Endodermal cell (in vitro differentiated cells): ENCODE results near the gene PIK3C3. TPM values are rescaled to one million over a fixed set of nuclear protein-coding genes. Genes with fewer than 3 reads are reported as not detected.

Experiments
- DNase-seq: peaks from one replicate; pipeline ENCODE4 v3.0.0-alpha.2; 2017
- H3K27ac ChIP-seq: 2 replicates; pipeline ENCODE4 v1.5.1; 2013; ENCODE audit warnings: mild to moderate bottlenecking, low read depth, low read length, moderate library complexity
- H3K27me3 ChIP-seq: 2 replicates; pipeline ENCODE4 v1.6.1; 2013; ENCODE audit warnings: mild to moderate bottlenecking, low read length, moderate library complexity; ENCODE audit not compliant: insufficient read depth, control insufficient read depth, poor library complexity, severe bottlenecking
- H3K36me3 ChIP-seq: 2 replicates; pipeline ENCODE4 v1.7.0; 2013; ENCODE audit warnings: mild to moderate bottlenecking, low read length, moderate library complexity; ENCODE audit not compliant: control insufficient read depth, insufficient read depth
- H3K4me1 ChIP-seq: one replicate; pipeline ENCODE4 v1.7.0; 2013; ENCODE audit warnings: low read length; ENCODE audit not compliant: control insufficient read depth, insufficient read depth
- H3K4me3 ChIP-seq: 2 replicates; pipeline ENCODE4 v1.5.1; 2013; ENCODE audit warnings: mild to moderate bottlenecking, low read length, moderate library complexity
- H3K9ac ChIP-seq: 2 replicates; pipeline ENCODE4 v1.6.1; 2013; ENCODE audit warnings: mild to moderate bottlenecking, low read length, moderate library complexity; ENCODE audit not compliant: poor library complexity, severe bottlenecking; ENCODE audit errors: extremely low read depth
- H3K9me3 ChIP-seq: 2 replicates; pipeline ENCODE4 v1.6.1; 2013; ENCODE audit warnings: mild to moderate bottlenecking, low read length, moderate library complexity; ENCODE audit not compliant: control insufficient read depth
- H3K27ac Mint-ChIP-seq: 2 replicates; pipeline ENCODE4 v1.8.0; 2020; ENCODE audit warnings: mixed read lengths
- H3K27me3 Mint-ChIP-seq: 2 replicates; pipeline ENCODE4 v1.8.0; 2021; ENCODE audit warnings: mild to moderate bottlenecking, mixed read lengths; ENCODE audit not compliant: insufficient read depth
- H3K36me3 Mint-ChIP-seq: 2 replicates; pipeline ENCODE4 v1.8.0; 2020; ENCODE audit warnings: low read depth, mixed read lengths
- H3K4me1 Mint-ChIP-seq: 2 replicates; pipeline ENCODE4 v1.8.0; 2020; ENCODE audit warnings: mixed read lengths
- H3K4me3 Mint-ChIP-seq: 2 replicates; pipeline ENCODE4 v1.8.0; 2020; ENCODE audit warnings: mild to moderate bottlenecking, moderate library complexity, mixed read lengths
- H3K9me3 Mint-ChIP-seq: 2 replicates; pipeline ENCODE4 v1.8.0; 2020; ENCODE audit warnings: mild to moderate bottlenecking, mixed read lengths
- WGBS, 2 experiments: methylation state at CpG; one replicate each; pipeline versions ENCODE4 v1.1.5 to v1.1.7; 2013; ENCODE audit warnings: missing lambda C conversion rate in 2 of 2, mixed read lengths in 1 of 2; ENCODE audit not compliant: insufficient coverage in 1 of 2, insufficient read length in 1 of 2; 5-methylcytosine and 5-hydroxymethylcytosine counted together
- total RNA-seq, 2 donors: library from RNA; stranded (reverse); fragmentation: NEBNext Ultra II Directional in 1 of 2; extraction: Animal tissue kit (Norgen Biotek cat#: 25700) in 1 of 2; gene quantifications; 2 replicates in 1 of 2; 3 replicates in 1 of 2; pipeline ENCODE4 v1.2.1, GENCODE V29; 2021
- TF ChIP-seq, protein P1 (sequence below): fragments of 200-600 bp; sonication (generic); conservative IDR thresholded peaks from 2 replicates; pipeline ENCODE4 v1.5.0; 2021; ENCODE audit warnings: antibody characterized with exemption, mild to moderate bottlenecking

Gene PIK3C3
- total RNA-seq, 2 donors from 2014 or later: 47.0 to 64.8 TPM

DNA sequence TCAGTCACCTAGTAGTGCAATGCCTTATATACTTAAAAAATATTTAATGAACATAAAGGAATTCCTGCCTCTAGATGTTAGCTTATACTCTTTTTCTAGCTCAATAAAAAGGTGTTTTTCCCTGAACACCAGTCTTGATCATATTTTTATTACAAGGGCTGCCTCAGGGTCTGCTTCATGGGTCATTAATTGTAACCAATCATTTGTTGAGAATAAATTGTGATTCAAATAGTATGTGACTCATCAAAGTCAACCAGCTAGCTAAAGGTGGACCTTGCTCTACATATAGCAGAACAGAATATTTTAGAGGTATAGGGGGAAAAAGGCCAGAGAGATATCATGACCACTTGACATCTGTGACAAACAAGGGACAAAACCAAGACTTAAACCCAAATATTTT, 114.0 kb downstream of the PIK3C3 start:
- DNase-seq: no peak
- peaks cover 6% of the 10 kb centered on the region for H3K9me3 Mint-ChIP-seq
- Histone ChIP-seq H3K4me1 (no peaks in the 10 kb centered on the region), H3K9me3 (no peaks in the 10 kb centered on the region), H3K27ac (no peak overlapping the region), H3K9ac (no peak overlapping the region), H3K4me3 (no peak overlapping the region), H3K36me3 (peaks cover 70% of the 10 kb centered on the region), H3K27me3 (no peaks in the 10 kb centered on the region)
- no peaks in the 10 kb centered on the region for H3K4me1 Mint-ChIP-seq
- H3K27me3 Mint-ChIP-seq: no peaks in the 10 kb centered on the region
- peak overlapping the region; percentile 64 for H3K27ac Mint-ChIP-seq
- TF ChIP-seq, protein P1, sequence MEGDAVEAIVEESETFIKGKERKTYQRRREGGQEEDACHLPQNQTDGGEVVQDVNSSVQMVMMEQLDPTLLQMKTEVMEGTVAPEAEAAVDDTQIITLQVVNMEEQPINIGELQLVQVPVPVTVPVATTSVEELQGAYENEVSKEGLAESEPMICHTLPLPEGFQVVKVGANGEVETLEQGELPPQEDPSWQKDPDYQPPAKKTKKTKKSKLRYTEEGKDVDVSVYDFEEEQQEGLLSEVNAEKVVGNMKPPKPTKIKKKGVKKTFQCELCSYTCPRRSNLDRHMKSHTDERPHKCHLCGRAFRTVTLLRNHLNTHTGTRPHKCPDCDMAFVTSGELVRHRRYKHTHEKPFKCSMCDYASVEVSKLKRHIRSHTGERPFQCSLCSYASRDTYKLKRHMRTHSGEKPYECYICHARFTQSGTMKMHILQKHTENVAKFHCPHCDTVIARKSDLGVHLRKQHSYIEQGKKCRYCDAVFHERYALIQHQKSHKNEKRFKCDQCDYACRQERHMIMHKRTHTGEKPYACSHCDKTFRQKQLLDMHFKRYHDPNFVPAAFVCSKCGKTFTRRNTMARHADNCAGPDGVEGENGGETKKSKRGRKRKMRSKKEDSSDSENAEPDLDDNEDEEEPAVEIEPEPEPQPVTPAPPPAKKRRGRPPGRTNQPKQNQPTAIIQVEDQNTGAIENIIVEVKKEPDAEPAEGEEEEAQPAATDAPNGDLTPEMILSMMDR: no peak
- H3K36me3 Mint-ChIP-seq: peaks cover 72% of the 10 kb centered on the region
- no peak overlapping the region for H3K4me3 Mint-ChIP-seq

GRCh38 chr18:42072407-42072806, 117.4 kb downstream of the PIK3C3 start:
- Histone ChIP-seq H3K27ac (no peak overlapping the region), H3K9ac (no peak overlapping the region), H3K9me3 (peaks cover 12% of the 10 kb centered on the region), H3K4me3 (no peak overlapping the region), H3K4me1 (no peaks in the 10 kb centered on the region), H3K27me3 (no peaks in the 10 kb centered on the region), H3K36me3 (peaks cover 62% of the 10 kb centered on the region)
- 89 to 94% methylated on average over 1 to 4 of the region's 4 CpGs for WGBS, 2 experiments
- Mint-ChIP-seq H3K9me3 (peaks cover 6% of the 10 kb centered on the region), H3K4me3 (no peak overlapping the region), H3K4me1 (peaks cover 10% of the 10 kb centered on the region), H3K36me3 (peaks cover 69% of the 10 kb centered on the region), H3K27ac (no peak overlapping the region), H3K27me3 (no peaks in the 10 kb centered on the region)
- no peak for DNase-seq
- TF ChIP-seq, protein P1: peak; percentile 42

- Mint-ChIP-seq H3K27ac (no peak overlapping the region), H3K36me3 (peaks cover 68% of the 10 kb centered on the region), H3K9me3 (peaks cover 6% of the 10 kb centered on the region), H3K27me3 (no peaks in the 10 kb centered on the region), H3K4me1 (peaks cover 20% of the 10 kb centered on the region), H3K4me3 (no peak overlapping the region)
- no peak overlapping the region for H3K4me3 ChIP-seq
- no peak for DNase-seq
- no peak overlapping the region for H3K27ac ChIP-seq
- H3K9ac ChIP-seq: no peak overlapping the region
- TF ChIP-seq, protein P1: no peak
- H3K4me1 ChIP-seq: no peaks in the 10 kb centered on the region
- no peaks in the 10 kb centered on the region for H3K27me3 ChIP-seq
- H3K36me3 ChIP-seq: peaks cover 50% of the 10 kb centered on the region
- 92 to 97% methylated on average over 2 to 3 of the region's 3 CpGs for WGBS, 2 experiments
- peaks cover 18% of the 10 kb centered on the region for H3K9me3 ChIP-seq
Measured at GRCh38 chr18:42074704-42075103, 119.7 kb downstream of the PIK3C3 start.
